ENCODE results near the gene KMT2C.

KMT2C gene

DNA sequence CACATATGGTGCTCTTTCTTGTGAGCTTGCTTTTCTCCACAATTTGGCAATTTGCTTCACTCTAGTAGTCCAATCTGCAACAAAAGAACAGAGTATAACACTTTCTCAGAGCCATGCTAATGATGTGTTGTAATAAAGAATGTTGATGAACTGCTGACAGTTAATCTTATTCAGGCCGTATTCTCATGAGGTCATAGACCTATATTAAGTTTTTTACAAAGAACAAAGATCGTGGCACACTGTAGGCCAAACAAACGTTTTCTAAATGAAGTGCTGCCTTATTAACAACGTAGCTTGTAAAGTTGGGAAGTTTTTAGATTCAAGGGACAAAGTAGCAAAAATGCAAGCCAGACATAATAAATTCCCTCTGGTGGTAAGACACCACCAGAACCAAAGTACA is 250.2 kb downstream of the KMT2C start:
- Histone ChIP-seq H3K36me3 (replicated peaks; ENCODE audit: insufficient read depth, low read length) (peaks cover 20% of the 10 kb centered on the region), H3F3A (ENCODE audit: insufficient read depth, low read length) (no peaks in the 10 kb centered on the region), H4K20me1 (ENCODE audit: insufficient read depth, low read length) (no peaks in the 10 kb centered on the region), H3K9me2 (replicated peaks; ENCODE audit: insufficient read depth, low read length) (no peaks in the 10 kb centered on the region), H3K4me3 (ENCODE audit: low read length) (no peak overlapping the region), H3K4me1 (ENCODE audit: low read length) (no peaks in the 10 kb centered on the region), H3K9me3 (replicated peaks; ENCODE audit: insufficient read depth, low read length) (no peaks in the 10 kb centered on the region), H3K4me2 (ENCODE audit: low read depth, low read length) (no peak overlapping the region), H3K27ac (ENCODE audit: low read length) (no peak overlapping the region), H3K79me2 (ENCODE audit: low read length) (no peaks in the 10 kb centered on the region), H3K9ac (ENCODE audit: low read length) (no peak overlapping the region), H2AFZ (ENCODE audit: low read length) (no peak overlapping the region), H3K27me3 (replicated peaks; ENCODE audit: insufficient read depth, low read length) (no peaks in the 10 kb centered on the region)
- no peak for DNase-seq
- no peak for TF ChIP-seq EZH2phosphoT487 (IDR thresholded peaks at IDR 0.05; ENCODE audit: low read length)
- TF ChIP-seq EZH2 (optimal IDR thresholded peaks at IDR 0.05; ENCODE audit: low read depth, low read length): no peak
- TF ChIP-seq, protein P1, sequence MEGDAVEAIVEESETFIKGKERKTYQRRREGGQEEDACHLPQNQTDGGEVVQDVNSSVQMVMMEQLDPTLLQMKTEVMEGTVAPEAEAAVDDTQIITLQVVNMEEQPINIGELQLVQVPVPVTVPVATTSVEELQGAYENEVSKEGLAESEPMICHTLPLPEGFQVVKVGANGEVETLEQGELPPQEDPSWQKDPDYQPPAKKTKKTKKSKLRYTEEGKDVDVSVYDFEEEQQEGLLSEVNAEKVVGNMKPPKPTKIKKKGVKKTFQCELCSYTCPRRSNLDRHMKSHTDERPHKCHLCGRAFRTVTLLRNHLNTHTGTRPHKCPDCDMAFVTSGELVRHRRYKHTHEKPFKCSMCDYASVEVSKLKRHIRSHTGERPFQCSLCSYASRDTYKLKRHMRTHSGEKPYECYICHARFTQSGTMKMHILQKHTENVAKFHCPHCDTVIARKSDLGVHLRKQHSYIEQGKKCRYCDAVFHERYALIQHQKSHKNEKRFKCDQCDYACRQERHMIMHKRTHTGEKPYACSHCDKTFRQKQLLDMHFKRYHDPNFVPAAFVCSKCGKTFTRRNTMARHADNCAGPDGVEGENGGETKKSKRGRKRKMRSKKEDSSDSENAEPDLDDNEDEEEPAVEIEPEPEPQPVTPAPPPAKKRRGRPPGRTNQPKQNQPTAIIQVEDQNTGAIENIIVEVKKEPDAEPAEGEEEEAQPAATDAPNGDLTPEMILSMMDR (IDR thresholded peaks at IDR 0.05; ENCODE audit: low read length): no peak

DNA sequence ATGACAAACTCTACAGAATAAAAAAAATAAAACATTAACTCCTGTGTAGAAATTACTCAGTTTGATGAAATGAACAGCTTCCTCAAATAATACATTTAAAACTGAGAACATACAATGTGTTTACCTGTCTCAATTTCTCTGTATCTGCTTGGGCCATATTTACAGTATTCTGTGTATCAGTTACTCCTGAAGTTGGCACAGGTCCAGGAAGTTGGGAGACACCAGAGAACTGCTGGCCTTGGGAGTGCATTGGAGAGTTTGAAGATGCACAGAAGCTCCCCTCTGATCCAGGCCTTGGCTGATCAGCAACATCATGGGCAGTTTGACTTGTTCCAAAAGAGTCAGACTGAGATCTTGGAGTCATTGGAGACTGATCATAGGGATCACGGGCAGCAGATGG is 255.2 kb downstream of the KMT2C start:
- DNase-seq: no peak
- Histone ChIP-seq H3K9ac (ENCODE audit: low read length) (no peak overlapping the region), H3K9me3 (replicated peaks; ENCODE audit: insufficient read depth, low read length) (no peaks in the 10 kb centered on the region), H3K4me1 (ENCODE audit: low read length) (peaks cover 6% of the 10 kb centered on the region; the same call in 1 of the 2 replicates), H3K36me3 (replicated peaks; ENCODE audit: insufficient read depth, low read length) (peaks cover 27% of the 10 kb centered on the region), H3K4me3 (ENCODE audit: low read length) (no peak overlapping the region), H2AFZ (ENCODE audit: low read length) (no peak overlapping the region), H3K79me2 (ENCODE audit: low read length) (0 out of 2 replicates have a peak, but pooled peaks cover 5% of the 10 kb centered on the region), H3F3A (ENCODE audit: insufficient read depth, low read length) (no peaks in the 10 kb centered on the region), H4K20me1 (ENCODE audit: insufficient read depth, low read length) (no peaks in the 10 kb centered on the region), H3K27me3 (replicated peaks; ENCODE audit: insufficient read depth, low read length) (no peaks in the 10 kb centered on the region), H3K4me2 (ENCODE audit: low read depth, low read length) (no peak overlapping the region), H3K9me2 (replicated peaks; ENCODE audit: insufficient read depth, low read length) (no peaks in the 10 kb centered on the region), H3K27ac (ENCODE audit: low read length) (no peak overlapping the region)
- no peak for TF ChIP-seq EZH2 (optimal IDR thresholded peaks at IDR 0.05; ENCODE audit: low read depth, low read length)

DNA sequence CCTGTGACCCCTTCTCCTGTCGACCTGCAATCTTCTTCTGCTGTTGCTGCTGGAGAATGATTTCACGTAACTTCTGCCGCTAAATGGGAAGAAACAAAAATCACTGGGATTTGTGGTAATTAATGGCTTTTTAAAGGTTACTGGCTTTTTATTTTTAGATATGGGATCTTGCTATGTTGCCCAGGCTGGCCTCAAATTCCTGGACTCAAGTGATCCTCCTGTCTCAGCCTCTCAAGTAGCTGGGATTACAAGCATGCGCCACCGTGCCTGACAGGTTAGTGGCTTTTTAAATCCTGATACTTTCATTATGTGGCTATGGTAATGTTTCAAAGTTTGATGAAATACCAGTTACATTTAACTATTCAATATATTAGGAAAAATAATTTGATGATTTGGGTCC is 255.8 kb downstream of the KMT2C start:
- TF ChIP-seq EZH2 (optimal IDR thresholded peaks at IDR 0.05; ENCODE audit: low read depth, low read length) (no peak), EZH2phosphoT487 (IDR thresholded peaks at IDR 0.05; ENCODE audit: low read length) (no peak)
- TF ChIP-seq, protein P1 (IDR thresholded peaks at IDR 0.05; ENCODE audit: low read length): no peak
- H3K4me1 ChIP-seq (ENCODE audit: low read length): peaks cover 6% of the 10 kb centered on the region; the same call in 1 of the 2 replicates
- H3K9me3 ChIP-seq (replicated peaks; ENCODE audit: insufficient read depth, low read length): no peaks in the 10 kb centered on the region
- H3F3A ChIP-seq (ENCODE audit: insufficient read depth, low read length): no peaks in the 10 kb centered on the region
- DNase-seq: no peak
- no peak overlapping the region for H3K27ac ChIP-seq (ENCODE audit: low read length)
- H2AFZ ChIP-seq (ENCODE audit: low read length): no peak overlapping the region
- H3K4me3 ChIP-seq (ENCODE audit: low read length): no peak overlapping the region
- H3K4me2 ChIP-seq (ENCODE audit: low read depth, low read length): no peak overlapping the region
- 0 out of 2 replicates have a peak, but pooled peaks cover 5% of the 10 kb centered on the region for H3K79me2 ChIP-seq (ENCODE audit: low read length)
- no peak overlapping the region for H3K9ac ChIP-seq (ENCODE audit: low read length)
- H3K27me3 ChIP-seq (replicated peaks; ENCODE audit: insufficient read depth, low read length): no peaks in the 10 kb centered on the region
- no peaks in the 10 kb centered on the region for H3K9me2 ChIP-seq (replicated peaks; ENCODE audit: insufficient read depth, low read length)
- H4K20me1 ChIP-seq (ENCODE audit: insufficient read depth, low read length): no peaks in the 10 kb centered on the region
- peaks cover 27% of the 10 kb centered on the region for H3K36me3 ChIP-seq (replicated peaks; ENCODE audit: insufficient read depth, low read length)

DNA sequence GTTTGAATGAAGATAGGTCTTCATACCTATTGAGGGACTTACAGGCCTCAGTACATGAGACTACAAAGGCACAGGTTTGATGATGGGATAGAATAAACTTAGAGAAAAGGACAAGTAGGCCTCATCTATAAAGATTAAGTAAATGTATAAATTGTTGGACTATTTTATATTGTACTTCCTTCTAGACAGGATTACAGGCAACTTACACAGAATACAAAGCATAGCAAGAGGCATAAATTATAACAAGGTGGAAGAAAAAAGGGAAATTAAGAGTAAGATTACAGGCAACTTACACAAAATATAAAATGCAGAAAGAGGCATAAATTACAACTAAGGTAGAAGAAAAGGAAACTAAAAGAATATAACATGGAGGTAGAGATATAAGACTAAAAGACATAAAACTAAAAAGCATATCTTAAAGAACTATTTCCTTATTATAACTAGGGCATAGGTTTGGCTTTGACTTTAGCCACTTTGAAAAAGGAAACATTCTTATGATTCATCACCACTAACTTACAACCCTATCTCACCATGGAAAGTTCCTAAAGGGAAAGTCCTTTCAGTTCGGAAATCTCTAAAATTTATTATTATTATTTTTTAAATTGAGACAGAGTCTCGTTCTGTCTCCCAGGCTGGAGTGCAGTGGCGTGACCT is 257.3 kb downstream of the KMT2C start:
- Histone ChIP-seq H3F3A (ENCODE audit: insufficient read depth, low read length) (no peaks in the 10 kb centered on the region), H3K36me3 (replicated peaks; ENCODE audit: insufficient read depth, low read length) (peaks cover 27% of the 10 kb centered on the region), H3K4me3 (ENCODE audit: low read length) (no peak overlapping the region), H3K27me3 (replicated peaks; ENCODE audit: insufficient read depth, low read length) (no peaks in the 10 kb centered on the region), H3K9ac (ENCODE audit: low read length) (no peak overlapping the region), H3K4me1 (ENCODE audit: low read length) (peaks cover 6% of the 10 kb centered on the region; the same call in 1 of the 2 replicates), H3K9me2 (replicated peaks; ENCODE audit: insufficient read depth, low read length) (no peaks in the 10 kb centered on the region), H2AFZ (ENCODE audit: low read length) (no peak overlapping the region), H3K9me3 (replicated peaks; ENCODE audit: insufficient read depth, low read length) (no peaks in the 10 kb centered on the region), H4K20me1 (ENCODE audit: insufficient read depth, low read length) (no peaks in the 10 kb centered on the region), H3K27ac (ENCODE audit: low read length) (no peak overlapping the region), H3K4me2 (ENCODE audit: low read depth, low read length) (no peak overlapping the region), H3K79me2 (ENCODE audit: low read length) (0 out of 2 replicates have a peak, but pooled peaks cover 5% of the 10 kb centered on the region)
- no peak for TF ChIP-seq EZH2phosphoT487 (IDR thresholded peaks at IDR 0.05; ENCODE audit: low read length)
- no peak for DNase-seq
